Measurements from ENCODE around the gene TRUB1.
"Not testable (repeated sequence)": the region's sequence is repeated elsewhere in the genome, so short reads cannot be mapped to it uniquely, and the experiment has no call there.

TRUB1 gene

DNA sequence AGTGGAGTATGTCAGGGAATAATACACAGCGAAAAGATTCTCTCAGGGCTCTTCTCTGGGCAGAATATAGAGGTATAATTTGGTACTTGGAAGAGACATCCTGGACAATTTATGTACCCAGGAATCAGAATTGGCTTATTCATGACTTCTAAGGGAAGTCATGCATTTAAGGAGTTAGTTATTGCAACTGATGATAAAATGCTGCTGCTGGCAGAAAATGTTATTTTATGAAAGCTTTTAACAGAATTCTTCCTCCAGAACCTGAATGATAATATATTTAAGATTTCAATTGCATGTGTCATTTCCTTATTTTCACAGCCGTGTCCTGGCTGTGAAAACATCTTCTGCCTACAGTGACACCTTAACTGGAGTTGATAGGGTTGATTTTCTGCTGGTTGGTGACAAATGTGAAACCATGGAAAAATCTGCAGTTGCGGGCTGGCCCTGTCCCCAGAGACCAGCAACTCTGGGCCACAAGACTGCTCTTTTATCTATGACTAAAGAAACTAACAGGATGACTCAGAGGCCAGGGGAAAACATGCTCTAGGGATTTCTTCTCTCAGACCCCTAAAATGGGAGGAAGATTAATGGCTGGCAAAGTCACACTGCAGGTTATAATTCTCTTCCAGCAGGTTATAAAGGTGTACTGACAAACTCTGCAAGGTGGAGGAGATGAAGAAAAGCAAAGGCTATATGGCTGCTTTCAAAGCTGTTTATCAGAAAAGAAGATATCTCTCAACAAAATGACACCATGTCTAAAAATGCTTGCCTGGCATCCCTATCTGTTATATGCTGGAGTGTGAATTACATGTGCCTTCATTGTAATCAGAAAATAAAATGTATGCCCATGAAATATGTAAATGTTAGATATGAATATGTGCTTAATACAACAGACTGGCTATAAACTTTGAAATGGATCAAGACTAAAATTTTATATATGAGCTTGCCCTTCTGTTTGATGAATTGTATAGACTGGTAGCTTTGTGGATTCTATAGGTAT lies 12.1 kb upstream of the TRUB1 start:
- DNase-seq, result no peak

DNA sequence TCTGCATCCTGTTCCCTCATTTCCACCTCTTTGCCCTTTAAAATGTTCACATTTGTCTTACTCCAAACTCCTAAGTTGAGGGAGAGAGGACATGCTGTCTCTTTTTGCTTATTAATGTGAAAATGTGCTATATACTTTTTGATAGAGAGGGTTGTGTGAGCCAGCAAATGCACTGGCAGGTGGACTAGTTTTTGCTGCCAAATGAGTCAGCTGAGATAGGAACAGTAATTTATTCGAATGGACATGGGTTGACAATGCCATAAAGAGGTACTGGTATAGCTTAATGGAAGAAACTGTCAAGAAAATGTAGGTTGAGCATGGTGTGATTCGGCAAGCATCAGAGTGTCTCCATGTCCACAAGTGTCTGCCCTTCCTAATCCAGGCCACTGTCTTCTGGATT lies 9.2 kb upstream of the TRUB1 start:
- DNase-seq, result no peak

DNA sequence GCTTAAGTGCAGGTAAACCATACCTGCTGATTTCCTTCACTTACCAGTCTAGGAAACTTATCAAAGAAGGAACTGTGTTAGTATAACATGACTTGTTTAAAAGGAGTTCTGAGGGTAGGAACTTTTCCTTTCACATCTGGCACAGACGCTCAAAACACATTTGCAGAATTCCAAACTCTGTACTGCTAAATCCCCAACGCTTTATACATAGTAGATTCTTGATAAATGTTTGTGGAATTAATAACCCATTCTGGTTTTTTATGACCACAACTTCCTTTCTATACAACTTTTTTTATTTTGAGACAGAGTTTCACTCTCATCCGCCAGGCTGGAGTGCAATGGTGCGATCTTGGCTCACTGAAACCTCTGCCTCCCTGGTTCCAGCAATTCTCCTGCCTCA lies 7.7 kb upstream of the TRUB1 start:
- DNase-seq, result no peak

DNA sequence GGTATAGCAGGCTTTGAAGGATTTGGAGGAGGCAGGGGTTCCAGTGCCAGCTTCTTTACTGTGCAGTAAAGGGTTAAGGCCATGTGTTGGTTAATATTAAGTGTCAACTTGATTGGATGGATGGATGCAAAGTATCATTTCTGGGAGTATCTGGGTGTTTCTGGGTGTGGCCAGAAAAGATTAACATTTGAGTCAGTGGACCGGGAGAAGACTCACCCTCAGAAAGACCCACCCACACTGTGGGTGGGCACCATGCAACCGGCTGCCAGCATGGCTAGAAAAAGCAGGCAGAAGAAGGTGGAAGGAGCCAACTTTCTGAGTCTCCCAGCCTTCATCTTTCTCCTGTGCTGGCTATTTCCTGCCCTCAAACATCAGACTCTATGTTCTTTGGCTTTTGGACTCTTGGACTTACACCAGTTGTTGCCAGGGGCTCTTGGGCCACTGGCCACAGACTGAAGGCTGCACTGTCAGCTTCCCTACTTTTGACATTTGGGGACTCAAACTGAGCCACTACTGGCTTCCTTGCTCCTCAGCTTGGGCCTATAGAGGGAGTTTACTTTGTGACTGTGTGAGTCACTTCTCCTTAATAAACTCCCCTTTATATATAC lies 6.8 kb upstream of the TRUB1 start:
- no peak for DNase-seq

DNA sequence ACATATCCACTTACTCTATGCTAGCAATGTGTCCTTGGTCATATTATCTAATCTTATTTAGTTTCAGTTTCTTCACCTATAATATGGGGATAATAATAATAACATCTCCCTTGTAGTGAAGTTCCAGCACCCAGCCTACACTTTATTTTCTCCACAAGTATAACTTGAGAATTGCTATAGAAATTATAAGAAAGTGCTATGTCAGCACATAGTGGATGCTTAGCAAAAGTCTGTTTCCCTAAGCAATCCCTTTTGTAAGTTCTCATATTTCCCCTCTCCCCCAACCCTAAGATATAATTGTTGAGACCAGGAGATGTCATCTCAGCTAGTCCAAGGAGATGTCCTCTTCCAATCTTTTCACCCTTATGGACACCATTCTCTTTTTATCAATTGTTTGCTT lies 5.8 kb upstream of the TRUB1 start:
- DNase-seq, result no peak

DNA sequence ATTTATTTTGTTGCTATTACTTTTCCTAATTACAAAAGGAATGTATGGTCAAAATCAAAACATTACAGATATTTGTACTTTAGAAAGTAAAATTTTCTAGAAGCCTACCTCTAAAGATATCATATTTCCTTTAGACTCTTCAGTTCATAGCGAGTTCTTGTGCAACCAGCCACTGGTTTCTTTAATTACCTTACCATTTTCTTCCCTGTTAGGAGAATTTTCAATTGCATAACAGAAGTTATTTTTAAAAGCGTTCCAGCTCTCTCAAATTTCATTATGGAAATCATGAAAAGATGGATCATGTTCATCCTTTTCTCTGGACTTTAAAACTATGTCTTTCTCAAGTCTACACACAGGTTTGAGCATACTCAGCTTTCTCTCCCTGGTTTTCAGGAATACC lies 5.0 kb upstream of the TRUB1 start:
- DNase-seq, result no peak

DNA sequence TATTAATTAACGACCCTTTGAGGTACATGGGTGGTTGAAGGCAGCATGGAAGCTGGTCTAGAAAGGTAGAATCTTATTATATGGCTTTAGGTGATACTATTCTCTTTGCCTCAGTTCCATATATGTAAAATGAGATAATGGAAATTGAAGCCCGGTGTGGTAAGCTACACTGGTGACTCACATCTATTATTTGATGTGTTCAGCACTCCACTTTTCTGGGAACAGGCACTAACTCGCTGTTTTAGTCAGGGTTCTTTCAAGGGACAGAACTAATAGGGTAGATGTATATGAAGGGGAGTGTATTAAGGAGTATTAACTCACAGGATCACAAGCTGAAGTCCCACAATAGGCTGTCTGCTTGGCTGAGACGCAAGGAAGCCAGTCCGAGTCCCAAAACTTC lies 4.4 kb upstream of the TRUB1 start:
- DNase-seq, result no peak

DNA sequence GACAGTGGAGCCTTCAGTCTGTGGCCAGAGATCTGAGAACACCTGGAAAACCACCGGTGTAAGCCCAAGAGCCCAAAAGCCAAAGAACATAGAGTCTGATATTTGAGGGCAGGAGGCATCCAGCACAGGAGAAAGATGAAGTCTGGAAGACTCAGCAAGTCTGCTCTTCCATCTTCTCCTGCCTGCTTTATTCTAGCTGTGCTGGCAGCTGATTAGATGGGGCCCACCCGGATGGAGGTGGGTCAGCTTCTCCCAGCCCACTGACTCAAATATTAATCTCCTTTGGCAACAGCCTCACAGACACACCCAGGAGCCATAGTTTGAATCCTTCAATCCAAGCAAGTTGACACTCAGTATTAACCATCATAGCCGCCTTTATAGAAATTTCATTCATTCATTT lies 4.0 kb upstream of the TRUB1 start:
- not testable (repeated sequence) for DNase-seq

DNA sequence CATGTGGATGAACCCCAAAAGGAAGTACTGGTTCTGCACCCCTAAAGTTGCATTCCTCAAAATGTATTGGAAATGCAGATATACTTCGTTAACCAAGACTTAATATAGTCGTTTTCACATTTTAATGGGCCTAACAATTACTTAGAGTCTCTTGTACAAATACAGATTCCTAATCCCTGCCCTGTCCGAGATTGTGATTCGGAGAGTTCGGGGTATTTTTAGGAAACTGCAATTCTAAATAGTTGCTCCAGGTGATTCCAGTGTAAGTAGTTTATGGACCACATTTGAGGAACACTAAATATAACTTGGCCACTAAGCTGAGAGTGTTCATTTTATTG lies 830 bp downstream of the TRUB1 start:
- DNase-seq, result no peak

DNA sequence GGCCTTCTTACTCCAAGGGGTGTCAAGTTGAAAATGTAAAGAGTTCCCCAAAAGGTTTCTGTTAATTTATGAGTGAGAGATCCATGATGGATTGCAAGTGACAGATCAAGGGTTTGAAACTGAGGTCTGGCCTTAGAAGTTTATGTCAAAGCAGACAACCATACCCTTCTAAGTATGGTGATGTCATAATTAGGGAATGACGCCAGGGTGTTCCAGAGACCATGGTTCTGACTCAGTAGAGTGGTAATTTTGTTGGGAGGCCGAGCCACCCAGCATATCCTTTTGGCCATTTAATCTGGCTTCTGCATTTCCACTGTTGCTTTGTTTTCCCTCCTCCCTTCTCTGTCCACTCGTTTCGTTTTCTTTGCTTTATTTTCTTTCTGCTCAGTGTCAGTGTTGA lies 2.7 kb downstream of the TRUB1 start:
- DNase-seq, result no peak

DNA sequence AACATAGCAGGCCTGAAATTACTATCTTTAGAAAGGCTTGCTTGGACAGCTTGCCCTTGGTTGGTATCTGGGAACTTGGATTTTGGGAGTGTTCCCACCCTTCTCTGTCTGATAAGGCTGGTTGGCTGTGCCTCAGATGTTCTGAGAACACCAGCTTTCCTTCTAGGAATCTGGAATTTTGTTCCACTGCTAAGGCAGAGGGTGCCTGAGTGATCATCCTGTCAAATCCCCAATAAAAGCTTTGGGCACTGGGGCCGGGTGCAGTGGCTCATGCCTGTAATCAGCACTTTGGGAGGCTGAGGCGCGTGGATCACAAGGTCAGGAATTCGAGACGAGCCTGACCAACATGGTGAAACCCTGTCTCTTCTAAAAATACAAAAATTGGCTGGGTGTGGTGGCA lies 5.0 kb downstream of the TRUB1 start:
- DNase-seq, result no peak

DNA sequence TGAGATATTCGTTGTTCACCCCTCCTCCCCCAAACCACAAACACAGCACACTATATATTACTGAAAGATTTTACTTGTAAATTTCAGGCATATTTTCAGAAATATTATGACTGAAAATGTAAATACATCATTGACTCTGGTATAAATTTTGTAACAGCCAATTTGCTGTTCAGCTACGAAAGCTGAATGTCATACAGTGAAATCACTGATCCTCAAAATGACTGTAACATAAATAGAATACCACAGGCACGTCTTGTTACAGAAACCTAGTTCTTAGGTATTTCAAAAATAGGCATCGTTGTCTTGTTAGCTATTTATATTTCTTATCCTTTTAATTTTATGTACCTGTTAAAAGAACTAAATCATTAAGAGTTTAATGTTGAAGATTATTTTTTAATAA lies 15.1 kb downstream of the TRUB1 start:
- DNase-seq, result no peak

DNA sequence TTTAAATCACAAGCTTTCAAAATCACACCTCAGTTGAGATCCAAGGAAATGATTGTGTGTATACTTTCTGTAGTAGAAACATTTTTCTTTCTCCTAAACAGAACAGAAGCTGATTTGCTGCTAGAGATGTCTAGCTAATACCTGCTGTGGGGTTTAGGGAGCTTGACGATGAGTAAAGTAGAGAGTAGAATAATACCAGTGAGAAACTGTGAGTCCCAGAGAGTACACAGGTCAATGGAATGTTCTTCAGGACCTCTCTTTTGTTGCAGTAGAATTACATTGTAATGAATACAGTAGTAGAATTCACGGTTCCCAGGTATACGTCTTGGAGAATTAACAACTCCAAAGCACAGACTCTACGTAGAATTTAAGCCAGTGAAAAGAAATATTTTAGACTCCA lies 18.0 kb downstream of the TRUB1 start:
- no peak for DNase-seq

DNA sequence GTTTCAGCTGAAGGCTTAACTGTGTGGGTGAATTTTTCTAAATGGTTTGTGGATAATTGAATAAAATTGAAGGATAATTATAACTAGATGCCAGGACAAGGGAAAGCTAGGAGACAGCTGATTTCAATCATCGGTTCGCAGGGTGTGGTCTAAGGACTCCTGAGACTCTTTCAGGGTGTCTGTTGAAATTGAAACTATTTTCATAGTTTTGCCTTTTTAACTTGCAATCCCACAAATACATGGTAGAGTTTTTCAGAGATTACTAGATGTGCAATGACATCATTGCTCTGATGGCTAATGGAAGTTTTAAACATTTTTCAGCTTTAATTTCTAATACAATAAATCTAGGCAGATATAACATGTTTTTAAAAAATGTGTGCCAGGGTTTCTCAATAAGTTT lies 18.5 kb downstream of the TRUB1 start:
- DNase-seq, result no peak

DNA sequence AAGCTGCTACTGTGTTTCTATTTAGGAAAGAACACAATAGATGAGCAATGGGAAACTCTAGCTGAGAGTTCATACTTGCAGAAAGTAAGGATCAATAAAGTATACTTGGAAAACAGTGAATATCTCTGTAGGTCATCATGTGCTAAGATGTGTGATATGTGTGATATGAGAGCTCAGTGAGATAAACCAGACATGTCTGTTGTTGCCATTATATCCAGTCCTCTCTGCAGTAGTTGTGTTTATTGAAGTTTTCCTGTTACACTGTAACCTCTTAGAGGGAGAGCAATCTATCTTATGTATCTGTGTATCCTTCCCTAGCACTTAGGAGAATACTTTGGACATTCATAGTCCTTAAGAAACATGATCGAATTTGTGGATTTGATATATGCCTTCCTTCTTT lies 19.1 kb downstream of the TRUB1 start:
- no peak for DNase-seq

DNA sequence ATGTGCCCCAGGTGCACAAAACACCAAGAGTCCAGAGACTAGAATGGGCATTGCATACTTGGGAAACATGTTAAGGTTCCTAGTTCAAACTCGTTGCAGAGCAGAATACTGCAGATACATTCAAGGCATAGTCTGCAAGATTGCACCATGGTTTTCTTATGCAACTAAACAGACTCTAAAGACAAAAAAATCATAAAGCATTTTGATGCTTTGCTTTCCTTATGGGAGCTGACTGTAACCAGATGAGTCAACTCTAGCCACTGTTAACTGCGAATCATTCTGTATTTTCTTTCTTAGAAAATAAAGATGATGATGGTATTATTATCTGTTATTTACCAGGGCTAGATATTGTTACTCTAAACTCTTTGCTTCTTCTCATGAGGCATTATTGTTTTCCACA lies 19.7 kb downstream of the TRUB1 start:
- DNase-seq, result no peak

DNA sequence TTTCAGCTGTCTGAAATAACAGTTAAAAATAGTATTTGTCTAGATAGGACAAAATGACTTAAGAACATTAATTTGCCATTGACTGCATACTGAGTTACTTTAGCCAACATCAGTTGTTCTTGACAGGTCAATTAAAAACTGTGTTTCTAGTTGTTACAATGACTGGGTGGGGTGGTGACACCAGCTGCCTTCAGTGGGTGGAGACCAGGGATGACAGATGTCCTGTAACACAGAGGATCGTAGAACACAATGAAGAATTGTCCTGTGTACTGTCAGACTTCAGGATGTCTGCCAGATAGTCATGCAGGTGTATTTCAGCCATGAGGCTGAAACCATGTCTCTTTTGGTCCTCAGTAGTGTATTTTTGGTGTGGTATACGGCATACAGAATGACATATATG lies 24.4 kb downstream of the TRUB1 start:
- DNase-seq, result no peak

DNA sequence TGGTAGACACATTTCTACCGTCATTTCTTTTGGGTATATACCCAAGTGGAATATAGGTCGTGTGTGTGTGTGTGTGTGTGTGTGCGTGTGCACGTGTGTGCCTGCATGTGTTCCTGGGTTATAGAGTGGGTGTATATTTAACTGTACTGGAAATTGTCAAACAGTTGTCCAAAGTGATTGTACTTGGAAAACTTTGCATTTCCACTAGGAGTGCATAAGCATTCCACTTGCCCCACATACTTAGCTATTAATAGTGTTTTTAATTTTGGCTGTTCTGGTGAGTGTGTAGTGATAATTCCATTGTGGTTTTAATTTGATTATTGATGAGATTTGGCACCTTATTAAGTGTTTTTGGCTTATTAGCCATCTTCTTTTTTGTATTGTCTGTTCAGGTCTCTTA lies 25.9 kb downstream of the TRUB1 start:
- DNase-seq, result no peak

DNA sequence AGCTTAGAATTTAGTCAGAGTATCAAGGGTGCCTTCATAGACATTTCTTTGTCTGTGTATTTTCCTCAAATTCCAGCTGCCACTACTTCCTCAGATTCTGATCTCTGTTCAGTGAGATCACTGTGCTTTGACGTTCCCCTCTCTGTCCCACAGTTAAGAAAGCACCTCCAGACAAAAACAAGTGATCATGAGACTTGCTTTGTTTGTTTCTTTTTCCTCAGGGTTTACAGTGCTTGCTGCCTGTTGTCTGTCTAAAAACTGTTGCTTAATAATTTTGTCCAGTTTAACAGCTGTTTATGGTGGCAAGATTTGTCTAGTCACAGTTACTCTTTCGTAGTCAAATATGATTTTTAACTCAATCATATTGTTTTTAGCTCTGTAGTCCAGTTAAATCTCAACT lies 29.1 kb downstream of the TRUB1 start:
- DNase-seq, result no peak

DNA sequence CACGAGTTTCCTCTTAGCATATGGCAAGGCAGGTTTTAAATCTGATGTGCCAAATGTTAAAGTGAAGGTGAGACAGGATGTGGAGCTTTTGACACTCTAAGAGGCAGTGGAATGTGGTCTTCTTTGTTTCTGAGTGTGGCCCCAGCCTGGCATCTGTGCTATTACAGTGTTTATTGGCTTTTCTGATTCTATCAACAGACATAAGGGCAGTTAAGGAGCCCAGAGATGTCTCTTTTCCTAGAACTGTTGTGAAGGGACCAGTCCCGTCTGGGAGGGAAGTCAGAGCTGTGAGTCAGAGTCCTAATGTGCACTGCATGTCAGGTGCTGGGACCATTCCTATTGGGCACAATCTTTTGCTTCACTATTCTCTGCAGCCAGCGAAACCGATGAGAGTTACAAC lies 32.5 kb downstream of the TRUB1 start:
- DNase-seq, result no peak

DNA sequence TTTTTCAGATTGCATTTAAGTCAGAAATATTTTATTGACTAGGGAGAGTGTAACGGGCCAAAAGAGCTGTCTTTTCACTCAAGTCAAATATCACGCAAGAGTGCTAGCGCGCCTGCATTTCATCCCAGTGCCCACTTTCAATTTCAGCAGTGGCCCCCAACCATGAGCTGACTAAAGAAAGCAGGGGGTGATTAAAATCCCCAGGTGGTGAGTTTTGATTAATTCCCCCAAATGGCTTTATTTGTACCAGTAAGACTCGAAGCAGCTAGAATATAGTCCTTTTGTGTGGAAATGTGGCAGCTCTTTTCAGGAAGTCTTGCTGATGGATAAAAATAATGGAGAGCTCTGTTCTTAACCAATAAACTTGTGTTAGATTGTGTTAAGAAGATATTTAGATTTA lies 35.3 kb downstream of the TRUB1 start:
- DNase-seq, result no peak

DNA sequence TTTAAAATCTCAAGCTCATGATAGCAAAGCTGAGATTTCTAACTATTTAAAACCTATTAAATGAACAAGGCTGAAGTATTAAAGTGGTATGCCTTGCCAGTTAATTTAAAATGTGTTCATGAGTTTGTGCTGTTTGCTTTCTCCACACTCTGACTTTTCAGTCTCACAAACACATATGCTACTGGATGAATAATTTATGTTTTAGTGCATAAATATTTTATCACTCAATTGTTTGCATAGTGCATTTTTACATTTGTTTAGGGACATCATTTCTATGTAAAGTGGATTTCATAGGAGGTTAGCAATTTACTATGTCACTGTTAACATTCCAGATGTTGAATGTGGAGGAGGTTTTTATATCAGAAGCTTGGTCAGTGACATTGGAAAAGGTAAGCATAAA lies 36.0 kb downstream of the TRUB1 start:
- no peak for DNase-seq

DNA sequence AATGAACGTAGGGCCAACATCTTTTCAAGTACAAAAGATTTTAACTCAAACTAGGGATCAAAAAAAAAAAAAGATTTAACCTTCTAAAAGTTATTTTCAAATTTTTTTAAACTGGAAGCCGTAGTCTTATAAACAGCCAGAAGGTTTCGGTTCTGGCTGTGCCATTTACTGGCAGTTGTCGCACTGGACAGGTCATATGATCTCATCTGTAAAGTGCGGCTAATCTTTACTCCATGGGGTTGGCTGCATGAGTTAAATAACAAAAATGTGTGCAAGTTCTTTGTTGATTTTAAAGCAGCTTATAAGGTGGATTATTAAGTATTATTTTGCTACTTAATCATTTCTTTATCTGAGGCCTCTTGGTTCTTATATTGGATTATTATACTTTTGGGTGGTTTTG lies 36.6 kb downstream of the TRUB1 start:
- DNase-seq, result no peak

DNA sequence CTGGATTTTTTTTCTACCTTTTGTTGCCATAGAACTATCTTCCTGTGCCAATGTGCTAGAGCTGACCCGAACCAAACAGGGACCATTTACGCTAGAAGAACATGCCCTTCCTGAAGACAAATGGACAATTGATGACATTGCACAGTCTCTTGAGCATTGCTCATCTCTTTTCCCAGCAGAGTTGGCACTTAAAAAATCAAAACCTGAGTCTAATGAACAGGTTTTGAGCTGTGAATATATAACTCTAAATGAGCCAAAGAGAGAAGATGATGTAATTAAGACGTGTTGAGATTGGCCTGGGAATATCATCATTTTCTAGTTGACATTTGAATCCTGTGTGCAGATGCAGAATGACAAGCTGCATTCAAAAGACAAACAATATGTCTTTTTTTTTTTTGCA lies 37.1 kb downstream of the TRUB1 start:
- DNase-seq, result no peak

DNA sequence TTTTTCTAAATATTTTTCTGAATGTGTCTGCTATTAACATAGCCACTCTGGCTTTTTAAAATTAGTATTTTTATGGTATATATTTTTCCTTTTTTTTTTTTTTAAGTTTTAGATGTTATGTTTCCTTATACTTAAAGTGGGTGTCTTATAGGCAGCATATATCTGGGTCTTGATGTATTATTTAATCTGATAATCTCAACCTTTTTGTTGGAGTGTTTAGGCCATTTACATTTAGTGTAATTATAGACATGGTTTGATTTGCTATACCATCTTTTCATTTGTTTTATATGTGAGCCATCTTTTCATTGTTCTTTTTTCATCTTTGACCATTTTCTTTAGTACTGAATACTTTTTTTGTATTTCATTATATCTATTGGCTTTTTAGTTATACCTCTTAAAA lies 45.0 kb downstream of the TRUB1 start:
- DNase-seq, result no peak
